ENCODE measurements around the gene SFT2D3.

The SFT2D3 gene

DNA sequence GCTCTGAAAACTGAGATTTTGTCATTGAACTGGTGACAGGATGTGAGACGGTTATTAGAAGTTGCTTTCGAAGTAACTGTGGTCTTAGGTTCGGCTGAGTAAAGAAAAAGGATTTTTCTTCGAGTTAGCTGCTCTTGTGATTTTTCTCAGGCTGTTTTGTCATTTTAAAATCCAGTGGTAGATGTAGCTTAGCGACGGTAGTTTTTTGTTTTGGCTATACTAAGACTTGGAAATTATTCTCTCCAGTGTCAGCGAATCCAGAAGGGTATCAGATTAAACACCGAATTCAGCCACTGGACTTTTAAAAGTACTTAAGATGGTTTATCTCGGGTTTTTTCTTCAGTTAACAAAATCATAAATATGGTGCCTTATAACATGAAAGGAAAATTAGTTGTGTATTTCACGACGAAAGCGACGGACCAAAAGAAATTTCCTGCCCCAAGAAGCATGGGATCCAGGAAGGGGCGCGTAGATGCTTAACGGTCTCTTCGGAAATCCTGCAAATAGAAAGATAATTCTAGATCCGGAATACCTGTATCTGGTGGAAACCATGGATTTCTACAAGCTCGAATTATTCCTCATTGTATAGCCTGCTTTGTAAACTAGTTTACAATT is 1.2 kb downstream of the SFT2D3 start:
- TF ChIP-seq CTCF (IDR thresholded peaks at IDR 0.05) = no peak
- peak overlapping the region; percentile 80 for H3K4me3 Mint-ChIP-seq
- no peaks in the 10 kb centered on the region for H3K9me3 Mint-ChIP-seq
- DNase-seq = no peak
- H3K4me1 Mint-ChIP-seq = peaks cover 43% of the 10 kb centered on the region
- H3K27me3 Mint-ChIP-seq (ENCODE audit: low read depth, poor library complexity) = peaks cover 6% of the 10 kb centered on the region
- peaks cover 49% of the 10 kb centered on the region for H3K36me3 Mint-ChIP-seq (ENCODE audit: low read depth)
- H3K27ac Mint-ChIP-seq = peak overlapping the region; percentile 20

DNA sequence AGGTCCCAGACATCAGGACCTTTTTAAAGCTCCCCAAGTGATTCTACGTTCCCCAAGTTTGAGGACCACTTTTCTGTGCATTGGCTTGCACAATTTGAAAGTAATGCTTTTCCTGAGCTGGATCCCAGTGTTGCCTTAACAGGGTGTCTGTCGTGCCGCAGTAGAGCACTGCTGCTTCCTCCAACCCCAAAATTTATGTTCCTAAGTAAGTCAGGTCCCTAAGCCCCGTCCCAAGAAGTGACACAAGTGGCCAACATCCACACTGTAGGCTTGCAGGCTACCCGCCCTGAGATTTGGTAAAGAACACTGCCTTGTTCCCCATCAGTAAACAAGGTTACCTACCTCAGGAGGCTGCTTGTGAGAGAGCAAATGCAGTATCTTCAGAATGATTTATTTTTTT is 2.0 kb downstream of the SFT2D3 start:
- Mint-ChIP-seq H3K27me3 (ENCODE audit: low read depth, poor library complexity) (peaks cover 6% of the 10 kb centered on the region), H3K36me3 (ENCODE audit: low read depth) (peaks cover 57% of the 10 kb centered on the region), H3K4me3 (peak overlapping the region; percentile 80), H3K9me3 (no peaks in the 10 kb centered on the region), H3K27ac (no peak overlapping the region), H3K4me1 (peaks cover 43% of the 10 kb centered on the region)
- TF ChIP-seq CTCF (IDR thresholded peaks at IDR 0.05) = no peak
- no peak for DNase-seq

DNA sequence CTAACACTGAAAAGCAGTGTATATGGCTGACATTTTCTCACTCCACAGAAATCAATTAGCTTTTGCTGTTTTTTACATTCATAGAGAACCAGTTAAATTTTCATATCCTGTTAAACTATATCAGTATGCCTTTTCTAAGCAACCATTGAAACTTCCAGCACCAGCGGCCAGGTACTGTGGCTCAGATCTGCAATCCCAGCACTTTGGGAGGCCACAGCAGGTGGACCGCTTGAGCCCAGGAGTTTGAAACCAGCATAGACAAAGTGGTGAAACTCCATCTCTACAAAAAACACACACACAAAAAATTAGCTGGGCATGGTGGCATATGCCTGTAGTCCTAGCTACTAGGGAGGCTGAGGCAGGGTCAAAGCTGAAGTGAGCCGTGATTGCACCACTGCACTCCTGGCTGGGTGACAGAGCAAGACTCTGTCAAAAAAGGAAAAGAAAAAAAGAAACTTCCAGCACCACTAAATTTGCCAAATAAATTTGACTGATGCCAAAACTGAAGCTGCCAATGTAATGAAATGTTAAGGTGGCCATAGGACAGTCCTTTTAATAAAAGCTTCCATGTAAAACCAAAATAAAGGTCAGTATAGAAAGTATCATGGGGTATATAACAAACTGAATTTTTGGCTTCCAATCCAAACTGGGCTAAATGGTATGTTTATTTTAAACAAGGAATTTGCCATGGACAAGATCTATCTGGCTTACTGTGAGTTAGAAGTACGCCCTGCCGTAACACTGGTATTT is 3.5 kb downstream of the SFT2D3 start:
- Mint-ChIP-seq H3K4me3 (no peak overlapping the region), H3K4me1 (peaks cover 43% of the 10 kb centered on the region), H3K27me3 (ENCODE audit: low read depth, poor library complexity) (no peaks in the 10 kb centered on the region), H3K27ac (no peak overlapping the region), H3K36me3 (ENCODE audit: low read depth) (peaks cover 71% of the 10 kb centered on the region), H3K9me3 (no peaks in the 10 kb centered on the region)
- TF ChIP-seq CTCF (IDR thresholded peaks at IDR 0.05) = no peak
- DNase-seq = no peak

DNA sequence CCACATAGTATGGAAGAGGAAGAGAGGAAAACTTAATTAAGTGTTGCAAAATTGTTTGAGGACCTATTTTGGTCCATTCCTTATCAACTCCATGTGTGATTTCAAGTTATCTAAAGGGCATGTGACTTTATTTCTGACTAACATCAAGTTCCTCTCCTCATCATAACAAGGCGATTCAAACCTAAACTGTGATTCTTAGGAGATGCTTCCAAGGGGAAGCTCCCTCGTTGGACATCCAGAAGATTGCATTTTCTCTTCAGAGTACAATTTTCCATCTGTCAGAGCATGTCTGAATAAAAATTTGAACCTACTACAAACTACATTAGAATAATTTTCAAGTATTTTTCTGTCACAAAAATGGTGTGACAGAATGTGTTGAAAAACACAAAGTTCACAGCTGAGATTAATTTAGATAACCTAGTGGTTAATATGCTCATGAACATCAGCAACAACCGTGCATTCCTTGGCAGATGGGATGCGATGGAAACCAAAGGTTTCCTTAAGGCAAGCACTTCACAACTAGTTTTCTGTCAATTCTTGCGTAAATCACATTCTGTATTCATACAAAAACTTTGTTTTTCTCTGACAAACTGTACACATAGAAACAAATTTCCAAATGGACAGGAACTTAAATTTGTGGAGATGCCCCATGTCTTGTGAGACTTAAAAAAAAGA is 4.2 kb downstream of the SFT2D3 start:
- Mint-ChIP-seq H3K36me3 (ENCODE audit: low read depth) (peaks cover 71% of the 10 kb centered on the region), H3K9me3 (no peaks in the 10 kb centered on the region), H3K27ac (no peak overlapping the region), H3K4me1 (peaks cover 37% of the 10 kb centered on the region), H3K27me3 (ENCODE audit: low read depth, poor library complexity) (no peaks in the 10 kb centered on the region), H3K4me3 (no peak overlapping the region)
- DNase-seq = no peak
- no peak for TF ChIP-seq CTCF (IDR thresholded peaks at IDR 0.05)

DNA sequence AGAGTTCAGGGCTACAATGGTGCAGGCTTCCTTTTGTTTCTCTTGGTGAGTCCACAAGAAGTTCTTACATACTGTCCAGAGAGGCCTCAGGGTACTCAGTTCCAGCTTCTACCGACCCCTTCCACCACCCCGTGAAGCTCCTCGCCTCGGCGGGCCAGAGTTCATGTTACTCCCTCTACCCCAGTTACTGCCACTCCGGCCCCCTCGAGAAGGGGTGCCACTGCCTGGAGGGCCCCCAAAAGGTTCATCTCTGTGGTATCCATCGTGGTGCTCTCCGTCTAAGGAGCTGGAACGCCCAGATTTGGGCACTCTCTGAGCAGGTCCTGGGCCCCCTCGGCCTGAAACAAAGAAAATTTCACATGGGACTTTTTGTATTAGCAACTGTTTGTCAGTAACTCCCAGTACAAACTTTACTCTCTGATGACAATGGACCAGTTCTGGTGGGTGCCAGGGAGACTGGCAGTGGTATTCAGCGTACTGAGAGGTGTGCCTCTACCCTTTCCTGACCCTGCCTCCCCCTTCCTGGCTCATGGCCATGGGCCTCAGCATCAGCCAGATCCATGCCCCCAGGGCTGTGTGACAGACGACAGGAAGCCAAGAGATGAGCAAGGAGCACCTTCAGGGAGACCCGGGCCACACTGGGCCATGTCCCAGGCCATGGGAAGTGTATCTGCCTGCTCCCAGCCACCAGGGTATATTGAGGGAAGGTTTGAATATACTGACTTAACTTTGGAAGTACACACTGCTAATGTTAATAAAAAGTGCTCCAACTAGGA is 5.1 kb downstream of the SFT2D3 start:
- peaks cover 77% of the 10 kb centered on the region for H3K36me3 Mint-ChIP-seq (ENCODE audit: low read depth)
- no peak overlapping the region for H3K4me3 Mint-ChIP-seq
- no peaks in the 10 kb centered on the region for H3K9me3 Mint-ChIP-seq
- H3K27me3 Mint-ChIP-seq (ENCODE audit: low read depth, poor library complexity) = peaks cover 4% of the 10 kb centered on the region
- peak overlapping the region; percentile 75 for H3K27ac Mint-ChIP-seq
- no peak for TF ChIP-seq CTCF (IDR thresholded peaks at IDR 0.05)
- H3K4me1 Mint-ChIP-seq = peaks cover 30% of the 10 kb centered on the region
- no peak for DNase-seq

Measured in nephron progenitor cell (in vitro differentiated cells).